ENCODE results near the gene CREG2.

The CREG2 gene

GRCh38 chr2:101387151-101387834, at the start of gene CREG2:
CREG2 (minus strand) TSS chr2:101387503; CDS start chr2:101387457, 46 bp downstream.
- Mint-ChIP-seq H3K4me3 (peak within 1 kb of the TSS; percentile 70 to 80), H3K9me3 (no peaks in the 10 kb centered on the region), H3K4me1 (peaks cover 6 to 19% of the 10 kb centered on the region in 2 donors), H3K36me3 (no peaks in the 10 kb centered on the region), H3K27ac (no peak within 1 kb of the TSS), H3K27me3 (peaks cover 46 to 49% of the 10 kb centered on the region in 2 donors)
- DNase-seq (peak; percentile 33), ATAC-seq (replicated peaks) (peak; percentile 88 to 90)

GRCh38 chr2:101435001-101435862, 47.9 kb upstream of the CREG2 start:
- Mint-ChIP-seq H3K4me1 (no peaks in the 10 kb centered on the region), H3K27me3 (peaks cover 0 to 5% of the 10 kb centered on the region in 2 donors), H3K9me3 (no peaks in the 10 kb centered on the region), H3K36me3 (no peaks in the 10 kb centered on the region), H3K4me3 (no peak overlapping the region), H3K27ac (no peak overlapping the region)
- ATAC-seq (replicated peaks) (no peak), DNase-seq (no peak)

GRCh38 chr2:101433465-101433864, 46.2 kb upstream of the CREG2 start:
- no peak for ATAC-seq (replicated peaks)
- no peaks in the 10 kb centered on the region for H3K9me3 Mint-ChIP-seq
- no peak overlapping the region for H3K4me3 Mint-ChIP-seq
- no peak overlapping the region for H3K27ac Mint-ChIP-seq
- peaks cover 0 to 5% of the 10 kb centered on the region in 2 donors for H3K27me3 Mint-ChIP-seq
- DNase-seq: no peak
- H3K4me1 Mint-ChIP-seq: no peaks in the 10 kb centered on the region
- no peaks in the 10 kb centered on the region for H3K36me3 Mint-ChIP-seq

GRCh38 chr2:101432411-101433181, 45.3 kb upstream of the CREG2 start:
- ATAC-seq (replicated peaks) (no peak), DNase-seq (no peak)
- no peaks in the 10 kb centered on the region for H3K9me3 Mint-ChIP-seq
- peaks cover 0 to 4% of the 10 kb centered on the region in 2 donors for H3K27me3 Mint-ChIP-seq
- no peak overlapping the region for H3K4me3 Mint-ChIP-seq
- H3K36me3 Mint-ChIP-seq: no peaks in the 10 kb centered on the region
- no peak overlapping the region for H3K27ac Mint-ChIP-seq
- no peaks in the 10 kb centered on the region for H3K4me1 Mint-ChIP-seq

- no peaks in the 10 kb centered on the region for H3K9me3 Mint-ChIP-seq
- H3K27me3 Mint-ChIP-seq: no peaks in the 10 kb centered on the region
- ATAC-seq (replicated peaks) (no peak), DNase-seq (no peak)
- H3K4me3 Mint-ChIP-seq: no peak overlapping the region
- H3K27ac Mint-ChIP-seq: no peak overlapping the region
- H3K36me3 Mint-ChIP-seq: no peaks in the 10 kb centered on the region
- H3K4me1 Mint-ChIP-seq: no peaks in the 10 kb centered on the region
Observed at GRCh38 chr2:101431486-101431885, 44.2 kb upstream of the CREG2 start.

GRCh38 chr2:101430156-101430555, 42.9 kb upstream of the CREG2 start:
- Mint-ChIP-seq H3K4me3 (no peak overlapping the region), H3K9me3 (no peaks in the 10 kb centered on the region), H3K27ac (no peak overlapping the region), H3K27me3 (no peaks in the 10 kb centered on the region), H3K36me3 (no peaks in the 10 kb centered on the region), H3K4me1 (no peaks in the 10 kb centered on the region)
- ATAC-seq (replicated peaks): no peak
- no peak for DNase-seq

GRCh38 chr2:101429453-101429852, 42.1 kb upstream of the CREG2 start:
- DNase-seq (no peak), ATAC-seq (replicated peaks) (no peak)
- H3K27me3 Mint-ChIP-seq: no peaks in the 10 kb centered on the region
- no peaks in the 10 kb centered on the region for H3K36me3 Mint-ChIP-seq
- no peaks in the 10 kb centered on the region for H3K4me1 Mint-ChIP-seq
- H3K27ac Mint-ChIP-seq: no peak overlapping the region
- H3K4me3 Mint-ChIP-seq: no peak overlapping the region
- no peaks in the 10 kb centered on the region for H3K9me3 Mint-ChIP-seq

- Mint-ChIP-seq H3K27me3 (no peaks in the 10 kb centered on the region), H3K4me3 (no peak overlapping the region), H3K36me3 (no peaks in the 10 kb centered on the region), H3K9me3 (no peaks in the 10 kb centered on the region), H3K4me1 (no peaks in the 10 kb centered on the region), H3K27ac (no peak overlapping the region)
- ATAC-seq (replicated peaks) (no peak), DNase-seq (no peak)
Observed at GRCh38 chr2:101428422-101429176, 41.3 kb upstream of the CREG2 start.

- Mint-ChIP-seq H3K36me3 (no peaks in the 10 kb centered on the region), H3K9me3 (no peaks in the 10 kb centered on the region), H3K27me3 (no peaks in the 10 kb centered on the region), H3K4me3 (no peak overlapping the region), H3K27ac (no peak overlapping the region), H3K4me1 (no peaks in the 10 kb centered on the region)
- DNase-seq (no peak), ATAC-seq (replicated peaks) (no peak)
Observed at GRCh38 chr2:101427743-101428142, 40.4 kb upstream of the CREG2 start.

GRCh38 chr2:101427240-101427639, 39.9 kb upstream of the CREG2 start:
- H3K4me1 Mint-ChIP-seq: no peaks in the 10 kb centered on the region
- no peak for ATAC-seq (replicated peaks)
- no peak overlapping the region for H3K4me3 Mint-ChIP-seq

GRCh38 chr2:101426822-101427221, 39.5 kb upstream of the CREG2 start:
- Mint-ChIP-seq H3K9me3 (no peaks in the 10 kb centered on the region), H3K27me3 (no peaks in the 10 kb centered on the region), H3K4me1 (no peaks in the 10 kb centered on the region), H3K4me3 (no peak overlapping the region), H3K36me3 (no peaks in the 10 kb centered on the region), H3K27ac (no peak overlapping the region)
- ATAC-seq (replicated peaks) (no peak), DNase-seq (no peak)

More at GRCh38 chr2:101427240-101427639, 39.9 kb upstream of the CREG2 start:
- no peak for DNase-seq
- no peaks in the 10 kb centered on the region for H3K27me3 Mint-ChIP-seq
- no peaks in the 10 kb centered on the region for H3K36me3 Mint-ChIP-seq
- H3K9me3 Mint-ChIP-seq: no peaks in the 10 kb centered on the region
- no peak overlapping the region for H3K27ac Mint-ChIP-seq

GRCh38 chr2:101420623-101421022, 33.3 kb upstream of the CREG2 start:
- H3K4me1 Mint-ChIP-seq: peaks cover 4 to 6% of the 10 kb centered on the region in 2 donors
- H3K36me3 Mint-ChIP-seq: no peaks in the 10 kb centered on the region
- H3K9me3 Mint-ChIP-seq: no peaks in the 10 kb centered on the region
- ATAC-seq (replicated peaks) (no peak), DNase-seq (no peak)
- H3K27me3 Mint-ChIP-seq: no peaks in the 10 kb centered on the region
- no peak overlapping the region for H3K4me3 Mint-ChIP-seq
- H3K27ac Mint-ChIP-seq: no peak overlapping the region

GRCh38 chr2:101419096-101419663, 31.9 kb upstream of the CREG2 start:
- peak; percentile 83 to 95 for ATAC-seq (replicated peaks)
- peak; percentile 40 for DNase-seq
- Mint-ChIP-seq H3K36me3 (no peaks in the 10 kb centered on the region), H3K4me1 (peaks cover 4 to 6% of the 10 kb centered on the region in 2 donors), H3K4me3 (no peak overlapping the region), H3K27ac (no peak overlapping the region), H3K9me3 (peaks cover 0 to 2% of the 10 kb centered on the region in 2 donors), H3K27me3 (no peaks in the 10 kb centered on the region)

Data from stimulated activated naive B cell treated with anti-CD40 and anti-IgM and Interleukin-4, amounts not matched to agents 10 μg/mL and 1 μg/mL and 100 μg/mL, for 72 hours (primary cell).